ENCODE data around the gene NKAP. TPM values are rescaled to one million over a fixed set of nuclear protein-coding genes. Genes with fewer than 3 reads are reported as not detected.
A peak's percentile ranks its signal among the peaks of the same experiment; 100 is the strongest.
"Not testable (repeated sequence)": the region's sequence is repeated elsewhere in the genome, so short reads cannot be mapped to it uniquely, and the experiment has no call there.

Gene NKAP
- polyA plus RNA-seq, 1 donor, result 10.2 TPM

- Histone ChIP-seq H3K4me1 (ENCODE audit: control insufficient read depth, insufficient read depth, low read length) (no peaks in the 10 kb centered on the region), H3K27me3 (ENCODE audit: control insufficient read depth, insufficient read depth, low read length) (no peaks in the 10 kb centered on the region), H3K27ac (ENCODE audit: low read length) (no peak overlapping the region), H3K9me3 (ENCODE audit: control insufficient read depth, low read depth, low read length) (no peaks in the 10 kb centered on the region), H3K36me3 (ENCODE audit: control insufficient read depth, insufficient read depth, low read length) (no peaks in the 10 kb centered on the region), H3K4me3 (ENCODE audit: low read length) (no peak overlapping the region)
- DNase-seq, result peak in 1 of 2 donors; percentile 31
- no CpG with 5 or more reads among the region's 15 CpGs for WGBS (ENCODE audit: insufficient coverage, low lambda C conversion rate)
These were observed 37.9 kb upstream of the NKAP start for GRCh38 chrX:119981286-119982070.

DNA sequence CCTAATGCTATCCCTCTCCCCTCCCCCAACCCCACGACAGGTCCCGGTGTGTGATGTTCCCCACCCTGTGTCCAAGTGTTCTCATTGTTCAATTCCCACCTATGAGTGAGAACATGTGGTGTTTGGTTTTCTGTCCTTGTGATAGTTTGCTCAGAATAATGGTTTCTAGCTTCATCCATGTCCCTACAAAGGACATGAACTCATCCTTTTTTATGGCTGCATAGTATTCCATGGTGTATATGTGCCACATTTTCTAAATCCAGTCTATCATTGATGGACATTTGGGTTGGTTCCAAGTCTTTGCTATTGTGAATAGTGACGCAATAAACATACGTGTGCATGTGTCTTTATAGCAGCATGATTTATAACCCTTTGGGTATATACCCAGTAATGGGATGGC lies 33.6 kb upstream of the NKAP start:
- H3K36me3 ChIP-seq (ENCODE audit: control insufficient read depth, insufficient read depth, low read length); H3K4me1 ChIP-seq (ENCODE audit: control insufficient read depth, insufficient read depth, low read length); H3K27me3 ChIP-seq (ENCODE audit: control insufficient read depth, insufficient read depth, low read length); DNase-seq; H3K27ac ChIP-seq (ENCODE audit: low read length); H3K9me3 ChIP-seq (ENCODE audit: control insufficient read depth, low read depth, low read length); H3K4me3 ChIP-seq (ENCODE audit: low read length): not testable (repeated sequence)
- no CpG with 5 or more reads among the region's 4 CpGs for WGBS (ENCODE audit: insufficient coverage, low lambda C conversion rate)

DNA sequence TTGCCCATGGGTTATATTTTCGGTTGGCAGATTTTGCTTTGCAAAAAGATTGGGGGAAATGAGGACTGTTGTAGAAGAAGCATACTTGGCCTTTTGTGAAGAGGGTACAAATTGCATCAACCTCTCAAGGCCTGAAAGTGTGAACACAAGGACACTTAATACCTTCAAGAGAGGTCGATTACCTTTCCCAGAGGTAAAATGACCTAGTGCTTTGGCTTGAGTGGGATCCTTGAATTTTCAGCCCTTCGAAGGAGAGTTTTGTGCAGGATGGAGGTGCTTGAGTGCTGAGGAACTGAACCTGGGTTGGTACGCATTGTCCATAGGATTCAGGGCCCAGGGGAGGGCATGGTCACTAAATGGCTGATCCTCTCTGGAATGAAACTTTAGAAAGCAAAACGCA lies 27.6 kb upstream of the NKAP start:
- Histone ChIP-seq H3K27ac (ENCODE audit: low read length) (no peak overlapping the region), H3K4me3 (ENCODE audit: low read length) (no peak overlapping the region), H3K27me3 (ENCODE audit: control insufficient read depth, insufficient read depth, low read length) (no peaks in the 10 kb centered on the region), H3K36me3 (ENCODE audit: control insufficient read depth, insufficient read depth, low read length) (no peaks in the 10 kb centered on the region), H3K9me3 (ENCODE audit: control insufficient read depth, low read depth, low read length) (no peaks in the 10 kb centered on the region), H3K4me1 (ENCODE audit: control insufficient read depth, insufficient read depth, low read length) (no peaks in the 10 kb centered on the region)
- DNase-seq, result no peak
- no CpG with 5 or more reads among the region's 5 CpGs for WGBS (ENCODE audit: insufficient coverage, low lambda C conversion rate)

DNA sequence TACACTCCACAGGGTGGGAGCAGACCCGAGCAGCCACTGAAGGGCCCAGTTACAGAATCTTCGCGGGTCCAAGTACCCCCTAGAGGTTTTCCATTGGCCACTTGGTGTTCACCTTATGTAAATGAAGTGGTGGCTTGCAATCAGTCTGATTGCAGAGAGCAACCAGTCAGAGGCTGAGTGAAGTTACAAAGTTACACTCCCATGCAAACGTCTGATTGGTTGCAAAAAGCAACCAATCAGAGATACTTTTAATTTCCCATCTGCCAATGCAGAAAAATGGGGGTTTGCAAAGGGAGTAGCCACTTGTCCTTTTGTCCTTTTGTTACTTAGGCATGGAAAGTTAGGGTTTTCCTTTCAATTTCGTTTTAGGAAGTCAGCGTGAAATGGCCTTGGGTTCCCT lies 27.0 kb upstream of the NKAP start:
- Histone ChIP-seq H3K9me3 (ENCODE audit: control insufficient read depth, low read depth, low read length) (no peaks in the 10 kb centered on the region), H3K36me3 (ENCODE audit: control insufficient read depth, insufficient read depth, low read length) (no peaks in the 10 kb centered on the region), H3K27ac (ENCODE audit: low read length) (no peak overlapping the region), H3K27me3 (ENCODE audit: control insufficient read depth, insufficient read depth, low read length) (no peaks in the 10 kb centered on the region), H3K4me3 (ENCODE audit: low read length) (no peak overlapping the region), H3K4me1 (ENCODE audit: control insufficient read depth, insufficient read depth, low read length) (no peaks in the 10 kb centered on the region)
- no peak for DNase-seq
- no CpG with 5 or more reads among the region's 6 CpGs for WGBS (ENCODE audit: insufficient coverage, low lambda C conversion rate)

- not testable (repeated sequence) for H3K27me3 ChIP-seq (ENCODE audit: control insufficient read depth, insufficient read depth, low read length); H3K9me3 ChIP-seq (ENCODE audit: control insufficient read depth, low read depth, low read length); H3K4me1 ChIP-seq (ENCODE audit: control insufficient read depth, insufficient read depth, low read length); H3K27ac ChIP-seq (ENCODE audit: low read length); H3K4me3 ChIP-seq (ENCODE audit: low read length); H3K36me3 ChIP-seq (ENCODE audit: control insufficient read depth, insufficient read depth, low read length); DNase-seq
- no CpG with 5 or more reads among the region's 1 CpG for WGBS (ENCODE audit: insufficient coverage, low lambda C conversion rate)
These were observed 23.3 kb upstream of the NKAP start for GRCh38 chrX:119966837-119967236.

DNA sequence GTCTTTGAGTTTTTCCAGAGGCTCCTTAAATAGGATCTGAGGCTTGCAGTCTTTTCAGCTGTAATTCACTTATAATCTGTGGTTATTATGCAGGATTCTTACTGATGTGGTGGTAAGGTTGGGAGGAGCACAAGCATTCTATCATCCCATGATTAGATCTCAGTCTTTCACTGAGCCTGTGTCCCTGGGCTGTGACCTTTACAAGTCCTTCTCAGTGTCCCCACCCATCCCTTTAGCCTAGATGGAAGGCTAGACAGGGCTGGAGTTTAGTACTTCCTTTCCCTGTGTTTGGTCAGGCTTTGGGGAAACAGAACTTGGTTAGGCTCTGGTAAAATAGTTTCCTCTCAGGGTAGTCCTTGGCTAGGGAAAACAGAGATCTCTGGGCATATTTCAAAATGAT lies 17.1 kb upstream of the NKAP start:
- H3K27ac ChIP-seq (ENCODE audit: low read length), result no peak overlapping the region
- no peaks in the 10 kb centered on the region for H3K36me3 ChIP-seq (ENCODE audit: control insufficient read depth, insufficient read depth, low read length)
- H3K4me3 ChIP-seq (ENCODE audit: low read length), result no peak overlapping the region
- DNase-seq, result no peak
- no peaks in the 10 kb centered on the region for H3K27me3 ChIP-seq (ENCODE audit: control insufficient read depth, insufficient read depth, low read length)
- no peaks in the 10 kb centered on the region for H3K4me1 ChIP-seq (ENCODE audit: control insufficient read depth, insufficient read depth, low read length)
- H3K9me3 ChIP-seq (ENCODE audit: control insufficient read depth, low read depth, low read length), result no peaks in the 10 kb centered on the region

DNA sequence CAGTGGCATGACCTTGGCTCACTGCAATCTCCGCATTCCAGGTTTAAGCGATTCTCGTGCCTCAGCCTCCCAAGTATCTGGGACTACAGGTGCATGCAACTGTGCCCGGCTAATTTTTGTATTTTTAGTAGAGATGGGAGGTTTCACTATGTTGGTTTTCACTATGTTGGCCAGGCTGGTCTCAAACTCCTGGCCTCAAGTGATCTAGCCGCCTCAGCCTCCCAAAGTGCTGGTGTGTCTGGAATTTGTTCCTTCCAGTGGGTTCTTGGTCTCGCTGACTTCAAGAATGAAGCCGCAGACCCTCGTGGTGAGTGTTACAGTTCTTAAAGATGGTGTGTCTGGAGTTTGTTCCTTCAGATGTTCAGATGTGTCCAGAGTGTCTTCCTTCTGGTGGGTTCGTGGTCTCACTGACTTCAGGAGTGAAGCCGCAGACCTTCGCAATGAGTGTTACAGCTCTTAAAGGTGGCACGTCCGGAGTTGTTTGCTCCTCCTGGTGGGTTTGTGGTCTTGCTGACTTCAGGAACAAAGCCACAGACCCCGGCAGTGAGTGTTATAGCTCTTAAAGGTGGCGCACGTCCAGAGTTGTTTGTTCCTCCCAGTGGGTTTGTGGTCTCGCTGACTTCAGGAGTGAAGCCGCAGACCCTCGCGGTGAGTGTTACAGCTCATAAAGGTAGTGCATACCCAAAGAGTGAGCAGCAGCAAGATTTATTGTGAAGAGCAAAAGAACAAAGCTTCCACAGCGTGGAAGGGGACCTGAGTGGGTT lies 12.4 kb upstream of the NKAP start:
- not testable (repeated sequence) for H3K27ac ChIP-seq (ENCODE audit: low read length); H3K4me1 ChIP-seq (ENCODE audit: control insufficient read depth, insufficient read depth, low read length); DNase-seq; H3K27me3 ChIP-seq (ENCODE audit: control insufficient read depth, insufficient read depth, low read length); H3K36me3 ChIP-seq (ENCODE audit: control insufficient read depth, insufficient read depth, low read length); H3K4me3 ChIP-seq (ENCODE audit: low read length); H3K9me3 ChIP-seq (ENCODE audit: control insufficient read depth, low read depth, low read length)
- no CpG with 5 or more reads among the region's 21 CpGs for WGBS (ENCODE audit: insufficient coverage, low lambda C conversion rate)

GRCh38 chrX:119954374-119954773 lies 10.8 kb upstream of the NKAP start:
- H3K27ac ChIP-seq (ENCODE audit: low read length), result no peak overlapping the region
- H3K4me3 ChIP-seq (ENCODE audit: low read length), result no peak overlapping the region
- no peak for DNase-seq
- no peaks in the 10 kb centered on the region for H3K9me3 ChIP-seq (ENCODE audit: control insufficient read depth, low read depth, low read length)
- H3K4me1 ChIP-seq (ENCODE audit: control insufficient read depth, insufficient read depth, low read length), result no peaks in the 10 kb centered on the region
- 100% methylated on average over 2 of the region's 3 CpGs for WGBS (ENCODE audit: insufficient coverage, low lambda C conversion rate)
- no peaks in the 10 kb centered on the region for H3K36me3 ChIP-seq (ENCODE audit: control insufficient read depth, insufficient read depth, low read length)
- no peaks in the 10 kb centered on the region for H3K27me3 ChIP-seq (ENCODE audit: control insufficient read depth, insufficient read depth, low read length)

DNA sequence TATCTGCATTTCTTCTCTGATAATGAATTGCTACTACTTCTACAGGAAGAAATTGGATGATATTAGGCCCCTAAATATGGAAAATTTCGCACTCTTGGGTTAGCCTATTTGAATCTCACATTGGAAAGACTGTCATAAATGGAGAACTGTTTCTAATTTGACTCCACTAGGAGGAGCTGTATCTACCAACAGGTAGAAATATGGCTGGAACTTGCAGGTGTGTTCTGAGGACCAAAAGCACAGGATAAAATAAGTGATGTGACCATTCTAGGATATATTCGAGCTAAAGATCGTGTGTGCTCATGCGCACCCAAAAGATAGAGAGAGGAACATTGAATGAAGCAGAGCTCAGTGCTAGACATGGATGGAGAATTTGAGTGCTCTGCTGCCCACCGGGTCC lies 4.8 kb upstream of the NKAP start:
- Histone ChIP-seq H3K36me3 (ENCODE audit: control insufficient read depth, insufficient read depth, low read length) (no peaks in the 10 kb centered on the region), H3K27me3 (ENCODE audit: control insufficient read depth, insufficient read depth, low read length) (no peaks in the 10 kb centered on the region), H3K4me1 (ENCODE audit: control insufficient read depth, insufficient read depth, low read length) (no peaks in the 10 kb centered on the region), H3K4me3 (ENCODE audit: low read length) (no peak overlapping the region), H3K27ac (ENCODE audit: low read length) (no peak overlapping the region), H3K9me3 (ENCODE audit: control insufficient read depth, low read depth, low read length) (no peaks in the 10 kb centered on the region)
- no peak for DNase-seq
- WGBS (ENCODE audit: insufficient coverage, low lambda C conversion rate), result no CpG with 5 or more reads among the region's 5 CpGs

GRCh38 chrX:119945481-119945880 lies 1.9 kb upstream of the NKAP start:
- Histone ChIP-seq H3K4me1 (ENCODE audit: control insufficient read depth, insufficient read depth, low read length) (peaks cover 8% of the 10 kb centered on the region), H3K4me3 (ENCODE audit: low read length) (no peak overlapping the region), H3K36me3 (ENCODE audit: control insufficient read depth, insufficient read depth, low read length) (no peaks in the 10 kb centered on the region), H3K27me3 (ENCODE audit: control insufficient read depth, insufficient read depth, low read length) (no peaks in the 10 kb centered on the region), H3K27ac (ENCODE audit: low read length) (no peak overlapping the region), H3K9me3 (ENCODE audit: control insufficient read depth, low read depth, low read length) (no peaks in the 10 kb centered on the region)
- no CpG with 5 or more reads among the region's 6 CpGs for WGBS (ENCODE audit: insufficient coverage, low lambda C conversion rate)
- no peak for DNase-seq

DNA sequence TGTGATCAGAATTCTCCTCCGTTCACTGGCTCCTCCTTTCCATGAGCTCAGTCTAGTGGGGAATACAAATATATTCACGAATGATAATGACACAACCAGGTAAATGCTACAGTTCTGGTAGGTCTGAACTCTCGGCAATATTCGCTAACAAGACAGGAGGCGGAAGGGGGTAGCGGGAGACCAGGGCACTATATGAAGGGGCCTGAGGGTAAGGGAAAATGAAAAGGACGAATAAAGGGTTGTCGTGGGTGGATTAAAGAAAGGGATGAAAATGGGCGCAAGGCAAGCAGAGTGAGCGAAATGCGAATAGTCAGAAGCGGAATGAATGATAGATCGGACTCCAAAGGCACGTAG lies 743 bp downstream of the NKAP start:
- Histone ChIP-seq H3K27ac (ENCODE audit: low read length) (peak overlapping the region; percentile 92), H3K9me3 (ENCODE audit: control insufficient read depth, low read depth, low read length) (no peaks in the 10 kb centered on the region), H3K27me3 (ENCODE audit: control insufficient read depth, insufficient read depth, low read length) (no peaks in the 10 kb centered on the region), H3K4me1 (ENCODE audit: control insufficient read depth, insufficient read depth, low read length) (peaks cover 8% of the 10 kb centered on the region), H3K36me3 (ENCODE audit: control insufficient read depth, insufficient read depth, low read length) (no peaks in the 10 kb centered on the region), H3K4me3 (ENCODE audit: low read length) (peak overlapping the region; percentile 89)
- 0% methylated on average over 2 of the region's 14 CpGs for WGBS (ENCODE audit: insufficient coverage, low lambda C conversion rate)
- DNase-seq, result no peak

Measured in large intestine (tissue), 3 donors.